AG10803 (cell line): ENCODE data around the gene FAHD1.

Experiments
- DNase-seq: peaks from one replicate; pipeline ENCODE4 v3.0.0; 2010; ENCODE audit warnings: low read depth
- H3K4me3 ChIP-seq: 2 replicates; pipeline ENCODE4 v1.5.1; 2011; ENCODE audit warnings: mild to moderate bottlenecking, low read length, control low read depth
- CTCF ChIP-seq: conservative IDR thresholded peaks from 2 replicates; pipeline ENCODE4 v1.5.1; 2011; ENCODE audit warnings: mild to moderate bottlenecking, low read length, control low read depth, inconsistent platforms

The FAHD1 gene

DNA sequence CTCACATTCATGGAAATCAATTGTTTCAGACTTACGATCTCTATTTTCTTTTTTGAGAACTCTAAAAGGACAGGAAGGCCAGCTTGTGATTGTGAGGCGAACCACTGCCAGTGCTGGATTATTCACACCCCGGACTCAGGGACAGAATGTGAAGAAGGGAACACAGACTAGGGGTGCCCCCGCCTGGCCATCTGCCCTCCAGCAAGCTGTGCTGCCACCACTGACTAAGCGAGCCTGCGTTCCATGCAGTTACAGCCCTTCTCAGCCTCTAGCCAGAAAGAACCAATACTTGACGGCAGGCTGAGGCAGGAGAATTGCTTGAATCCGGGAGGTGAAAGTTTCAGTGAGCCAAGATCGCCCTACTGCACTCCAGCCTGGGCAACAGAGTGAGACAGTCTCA lies 3.2 kb upstream of the FAHD1 start:
- H3K4me3 ChIP-seq: no peak overlapping the region
- TF ChIP-seq CTCF: 0 out of 2 replicates have a peak, but pooled peaks have one; percentile 4
- DNase-seq: peak; percentile 20

DNA sequence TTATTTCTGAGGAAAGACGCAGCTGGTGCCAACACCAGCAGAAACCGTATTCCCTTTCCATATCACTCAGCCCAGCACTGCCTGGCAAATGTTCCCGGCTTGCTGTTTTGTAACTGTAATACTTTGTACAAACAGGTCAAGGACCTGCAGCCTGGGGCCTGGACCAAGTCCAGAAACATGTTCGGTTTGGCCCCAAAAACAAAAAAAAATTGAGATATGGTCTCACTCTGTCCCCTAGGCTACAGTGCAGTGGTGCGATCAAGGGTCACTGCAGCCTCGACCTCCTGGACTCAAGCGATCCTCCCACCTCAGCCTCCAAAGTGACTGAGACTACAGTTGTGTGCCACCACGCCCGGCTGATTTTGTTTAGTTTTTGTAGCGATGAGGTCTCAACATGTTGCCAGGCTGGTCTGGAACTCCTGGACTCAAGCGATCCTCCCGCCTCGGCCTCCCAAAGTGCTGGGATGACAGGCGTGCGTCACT lies 1.6 kb upstream of the FAHD1 start:
- no peak for TF ChIP-seq CTCF
- DNase-seq: no peak
- H3K4me3 ChIP-seq: peak overlapping the region; percentile 99

- peak overlapping the region; percentile 99 for H3K4me3 ChIP-seq
- peak; percentile 13 for DNase-seq
- no peak for TF ChIP-seq CTCF
These were observed 929 bp upstream of the FAHD1 start for GRCh38 chr16:1825864-1826690.

GRCh38 chr16:1828645-1829410 lies 1.8 kb downstream of the FAHD1 start:
- no peak for TF ChIP-seq CTCF
- DNase-seq: no peak
- peak overlapping the region; percentile 99 for H3K4me3 ChIP-seq

DNA sequence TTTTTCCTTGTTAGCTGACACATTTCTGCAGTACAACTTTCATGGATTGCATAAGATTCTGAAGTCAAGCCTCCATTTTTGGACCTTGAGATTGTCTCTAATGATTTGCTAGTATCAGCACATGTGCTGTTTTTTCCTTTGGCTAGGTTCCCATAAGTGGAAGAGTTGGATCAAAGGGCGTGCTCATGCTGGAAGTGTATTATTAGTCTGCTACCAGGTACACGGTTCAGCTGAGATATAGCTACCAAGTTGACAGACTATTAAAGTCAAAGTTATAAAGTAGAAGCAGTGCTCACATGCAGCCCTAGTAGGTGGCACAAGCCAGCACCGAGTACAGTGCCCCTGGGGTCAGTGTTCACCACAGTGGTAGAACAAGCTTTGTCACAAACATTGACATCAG lies 3.2 kb downstream of the FAHD1 start:
- no peak for DNase-seq
- TF ChIP-seq CTCF: no peak
- H3K4me3 ChIP-seq: no peak overlapping the region

DNA sequence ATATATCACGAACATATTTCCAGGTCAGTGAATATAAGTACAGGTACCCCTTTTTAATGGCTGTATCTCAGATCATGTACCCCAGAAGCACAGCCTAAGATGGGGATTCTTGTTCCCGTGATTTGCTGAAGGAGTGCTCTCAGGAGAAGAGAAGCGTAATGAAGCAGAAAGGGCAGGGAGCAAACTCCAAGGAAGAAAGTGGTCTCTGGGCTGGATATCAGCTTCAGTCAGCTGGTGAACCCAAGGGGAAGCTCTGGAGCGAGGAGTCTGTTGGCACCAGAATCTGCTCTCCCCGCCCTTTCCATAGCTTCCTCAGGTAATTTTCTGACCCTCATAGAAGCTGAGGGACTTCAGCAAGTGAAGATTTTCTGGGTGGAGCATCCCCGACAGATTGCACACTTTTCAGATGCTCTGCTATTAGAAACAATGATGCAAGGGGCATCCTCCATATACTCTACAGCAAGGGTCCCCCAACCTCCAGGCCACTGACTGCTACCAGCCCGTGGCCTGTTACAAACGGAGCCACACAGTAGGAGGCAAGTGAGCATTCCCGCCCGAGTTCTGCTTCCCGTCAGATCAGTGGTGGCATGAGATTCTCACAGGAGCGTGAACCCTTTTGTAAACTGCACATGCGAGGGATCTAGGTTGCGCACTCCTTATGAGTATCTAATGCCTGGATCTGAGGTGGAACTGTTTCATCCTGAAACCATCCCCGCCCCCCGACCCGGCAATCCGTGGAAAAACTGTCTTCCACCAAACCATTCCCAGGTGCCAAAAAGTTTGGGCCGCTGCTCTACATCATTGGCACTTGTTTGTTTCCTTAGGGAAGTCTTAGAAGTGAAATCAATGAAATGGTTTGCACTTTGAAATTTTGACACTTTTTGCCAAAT lies 4.4 kb downstream of the FAHD1 start:
- no peak for DNase-seq
- H3K4me3 ChIP-seq: no peak overlapping the region
- no peak for TF ChIP-seq CTCF
